GM12864 (cell line): ENCODE data around the gene ANXA6.

Source experiments
- DNase-seq: peaks from one replicate; pipeline ENCODE4 v3.0.0-alpha.2; 2011; ENCODE audit warnings: low read depth
- H3K4me3 ChIP-seq: 2 replicates; pipeline ENCODE4 v1.5.1; 2011; ENCODE audit warnings: mild to moderate bottlenecking, low read depth, low read length, control low read depth
- TF ChIP-seq, protein P1 (sequence below): IDR thresholded peaks from 2 replicates; pipeline ENCODE4 v1.5.1; 2011; ENCODE audit warnings: low read depth, mild to moderate bottlenecking, moderate library complexity, low read length, control low read depth, inconsistent platforms; ENCODE audit errors: missing control alignments

Gene ANXA6

DNA sequence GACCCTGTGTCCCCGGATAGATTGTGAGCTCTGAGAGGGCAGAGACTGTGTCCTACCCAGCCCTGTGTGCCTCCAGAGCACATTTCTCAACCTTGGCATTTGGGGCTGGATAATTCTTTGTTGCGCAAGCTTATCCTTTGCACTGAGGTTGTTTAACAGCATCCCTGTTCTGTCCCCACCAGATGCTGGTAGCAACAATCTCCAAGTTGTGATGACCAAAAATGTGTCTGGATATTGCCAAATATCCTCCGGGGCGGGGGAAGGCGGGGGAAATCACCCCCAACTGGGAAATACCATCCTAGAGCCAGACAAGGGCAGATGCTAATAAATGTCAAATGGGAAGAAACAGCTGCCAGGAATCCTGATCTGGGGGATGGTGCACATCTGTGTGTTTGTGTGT lies 52.8 kb downstream of the ANXA6 start:
- TF ChIP-seq, protein P1, sequence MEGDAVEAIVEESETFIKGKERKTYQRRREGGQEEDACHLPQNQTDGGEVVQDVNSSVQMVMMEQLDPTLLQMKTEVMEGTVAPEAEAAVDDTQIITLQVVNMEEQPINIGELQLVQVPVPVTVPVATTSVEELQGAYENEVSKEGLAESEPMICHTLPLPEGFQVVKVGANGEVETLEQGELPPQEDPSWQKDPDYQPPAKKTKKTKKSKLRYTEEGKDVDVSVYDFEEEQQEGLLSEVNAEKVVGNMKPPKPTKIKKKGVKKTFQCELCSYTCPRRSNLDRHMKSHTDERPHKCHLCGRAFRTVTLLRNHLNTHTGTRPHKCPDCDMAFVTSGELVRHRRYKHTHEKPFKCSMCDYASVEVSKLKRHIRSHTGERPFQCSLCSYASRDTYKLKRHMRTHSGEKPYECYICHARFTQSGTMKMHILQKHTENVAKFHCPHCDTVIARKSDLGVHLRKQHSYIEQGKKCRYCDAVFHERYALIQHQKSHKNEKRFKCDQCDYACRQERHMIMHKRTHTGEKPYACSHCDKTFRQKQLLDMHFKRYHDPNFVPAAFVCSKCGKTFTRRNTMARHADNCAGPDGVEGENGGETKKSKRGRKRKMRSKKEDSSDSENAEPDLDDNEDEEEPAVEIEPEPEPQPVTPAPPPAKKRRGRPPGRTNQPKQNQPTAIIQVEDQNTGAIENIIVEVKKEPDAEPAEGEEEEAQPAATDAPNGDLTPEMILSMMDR, result no peak
- DNase-seq, result no peak
- no peak overlapping the region for H3K4me3 ChIP-seq

- H3K4me3 ChIP-seq, result no peak overlapping the region
- DNase-seq, result no peak
- TF ChIP-seq, protein P1, result no peak
These were observed 55.8 kb downstream of the ANXA6 start for GRCh38 chr5:151101746-151102145.

- TF ChIP-seq, protein P1, result no peak
- H3K4me3 ChIP-seq, result no peak overlapping the region
- DNase-seq, result no peak
These were observed 56.4 kb downstream of the ANXA6 start for GRCh38 chr5:151101151-151101550.

DNA sequence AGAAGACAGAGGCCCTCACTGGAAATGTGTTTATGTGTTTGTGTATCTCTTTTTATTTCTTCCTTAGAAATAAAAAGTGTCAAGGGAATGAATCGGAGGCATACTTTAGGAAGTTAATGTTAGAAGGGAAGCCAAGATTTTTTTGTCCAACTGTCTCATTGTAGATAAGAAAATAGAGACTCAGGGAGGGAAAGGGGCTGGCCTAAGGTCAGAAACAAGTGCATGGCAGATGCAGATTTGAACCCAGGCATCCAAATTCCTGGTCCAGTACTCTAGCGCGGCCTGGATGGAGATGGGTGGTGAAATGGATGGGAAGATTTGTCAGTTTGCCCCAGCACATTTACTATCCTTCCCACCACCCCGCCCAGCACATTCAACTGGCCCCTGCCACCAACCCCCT lies 56.9 kb downstream of the ANXA6 start:
- no peak for DNase-seq
- TF ChIP-seq, protein P1, result no peak
- H3K4me3 ChIP-seq, result no peak overlapping the region

- H3K4me3 ChIP-seq, result no peak overlapping the region
- no peak for DNase-seq
- TF ChIP-seq, protein P1, result no peak
These were observed 58.8 kb downstream of the ANXA6 start for GRCh38 chr5:151098768-151099121.

- DNase-seq, result no peak
- TF ChIP-seq, protein P1, result no peak
- H3K4me3 ChIP-seq, result no peak overlapping the region
These were observed 59.5 kb downstream of the ANXA6 start for GRCh38 chr5:151097820-151098767.

DNA sequence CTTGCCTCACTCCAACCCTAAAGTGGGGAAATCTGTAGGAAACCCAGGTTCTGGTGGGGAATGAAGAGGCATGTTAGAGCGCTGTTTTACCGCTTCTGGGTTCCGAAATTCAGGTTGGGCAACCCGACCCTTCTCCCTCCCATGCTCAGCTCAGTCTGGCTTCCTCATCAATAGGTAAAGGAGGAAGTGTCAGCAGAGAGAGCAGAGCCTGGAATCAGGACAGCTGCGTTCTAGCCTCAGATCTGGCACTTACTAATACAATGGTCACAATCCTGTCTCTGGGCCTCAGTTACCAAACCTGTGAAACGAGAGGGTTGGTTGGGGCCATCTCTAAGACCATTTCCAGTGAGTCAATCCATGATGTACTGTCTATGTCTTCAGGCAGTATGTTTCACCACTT lies 60.5 kb downstream of the ANXA6 start:
- TF ChIP-seq, protein P1, result no peak
- no peak overlapping the region for H3K4me3 ChIP-seq
- no peak for DNase-seq
